Heart left ventricle (tissue), 13 donors: Measurements from ENCODE around the gene HIBADH.

ENCODE experiments used
- CTCF ChIP-seq, 12 donors: fragments of 200-600 bp; sonication (generic) in 4 of 12; IDR thresholded peaks; one replicate each; pipeline versions ENCODE4 v1.5.0 to v1.8.0; 2018 to 2022; ENCODE audit warnings: antibody characterized with exemption in 12 of 12, mild to moderate bottlenecking in 5 of 12
- POLR2A ChIP-seq, 2 donors: fragments of 450-650 bp; IDR thresholded peaks; one replicate each; pipeline ENCODE4 v1.6.1; 2017; ENCODE audit warnings: antibody characterized with exemption in 2 of 2, mild to moderate bottlenecking in 2 of 2, moderate library complexity in 2 of 2
- donor health status: ischemic (EF 13 %, LVEDD 7.1; RV severe dilation, severe dysfunction).
- donor health status: DM: no; HTN: yes; CAD: no.
- donor health status: DM: no; HTN: no; CAD: no.
- donor health status: ischemic (EF 25% LVEDD 6.9; RV normal size, moderate dysfunction).
- donor health status: ischemic (EF 25% LVEDD 5.7; RV mildly dilated, moderate dysfunction).
- donor health status: ischemic (EF 35%, LVEDD 5.7; RV mildly dilated, moderate dysfunction).
- donor health status: nonischemic (EF 11% LVEDD 7.7; RV severe dilation, severe dysfunction).
- donor health status: DM: yes; HTN: yes; CAD: no.
- donor health status: PGD.
- donor health status: ischemic (EF 29% LVEDD 5.4; RV normal size, mild dysfunction).
- donor health status: nonischemic (EF 23%, LVEDD 6.1; RV moderate dilation, normal function).

GRCh38 chr7:27547401-27547800 lies 115.3 kb downstream of the HIBADH start:
- no peak for TF ChIP-seq CTCF (IDR thresholded peaks at IDR 0.05)
- no peak for TF ChIP-seq POLR2A (IDR thresholded peaks at IDR 0.05)
